ENCODE measurements around the gene SLC24A4.

The SLC24A4 gene

GRCh38 chr14:92473261-92473968 lies 150.4 kb downstream of the SLC24A4 start:
- DNase-seq (ENCODE audit: low read depth in 1 of 2, low spot score in 1 of 2), result no peak

GRCh38 chr14:92473969-92474535 lies 151.1 kb downstream of the SLC24A4 start:
- DNase-seq (ENCODE audit: low read depth in 1 of 2, low spot score in 1 of 2), result no peak

GRCh38 chr14:92475037-92475436 lies 152.1 kb downstream of the SLC24A4 start:
- DNase-seq (ENCODE audit: low read depth in 1 of 2, low spot score in 1 of 2), result no peak

- no peak for DNase-seq (ENCODE audit: low read depth in 1 of 2, low spot score in 1 of 2)
These were observed 152.7 kb downstream of the SLC24A4 start for GRCh38 chr14:92475451-92476187.

GRCh38 chr14:92480856-92481255 lies 157.9 kb downstream of the SLC24A4 start:
- no peak for DNase-seq (ENCODE audit: low read depth in 1 of 2, low spot score in 1 of 2)

- no peak for DNase-seq (ENCODE audit: low read depth in 1 of 2, low spot score in 1 of 2)
These were observed 158.4 kb downstream of the SLC24A4 start for GRCh38 chr14:92481386-92481785.

GRCh38 chr14:92481811-92482555 lies 159.0 kb downstream of the SLC24A4 start:
- DNase-seq (ENCODE audit: low read depth in 1 of 2, low spot score in 1 of 2), result no peak

- no peak for DNase-seq (ENCODE audit: low read depth in 1 of 2, low spot score in 1 of 2)
These were observed 159.8 kb downstream of the SLC24A4 start for GRCh38 chr14:92482621-92483319.

GRCh38 chr14:92484132-92484823 lies 161.3 kb downstream of the SLC24A4 start:
- no peak for DNase-seq (ENCODE audit: low read depth in 1 of 2, low spot score in 1 of 2)

GRCh38 chr14:92486881-92487280 lies 163.9 kb downstream of the SLC24A4 start:
- no peak for DNase-seq (ENCODE audit: low read depth in 1 of 2, low spot score in 1 of 2)

GRCh38 chr14:92487513-92488133 lies 164.7 kb downstream of the SLC24A4 start:
- DNase-seq (ENCODE audit: low read depth in 1 of 2, low spot score in 1 of 2), result no peak

GRCh38 chr14:92489394-92490238 lies 166.7 kb downstream of the SLC24A4 start:
- no peak for DNase-seq (ENCODE audit: low read depth in 1 of 2, low spot score in 1 of 2)

GRCh38 chr14:92490239-92490959 lies 167.4 kb downstream of the SLC24A4 start:
- DNase-seq (ENCODE audit: low read depth in 1 of 2, low spot score in 1 of 2), result no peak

- DNase-seq (ENCODE audit: low read depth in 1 of 2, low spot score in 1 of 2), result no peak
These were observed 168.8 kb downstream of the SLC24A4 start for GRCh38 chr14:92491782-92492181.

- DNase-seq (ENCODE audit: low read depth in 1 of 2, low spot score in 1 of 2), result no peak
These were observed 169.3 kb downstream of the SLC24A4 start for GRCh38 chr14:92492258-92492657.

- no peak for DNase-seq (ENCODE audit: low read depth in 1 of 2, low spot score in 1 of 2)
These were observed 170.1 kb downstream of the SLC24A4 start for GRCh38 chr14:92493024-92493423.

- DNase-seq (ENCODE audit: low read depth in 1 of 2, low spot score in 1 of 2), result no peak
These were observed 170.5 kb downstream of the SLC24A4 start for GRCh38 chr14:92493492-92493891.

GRCh38 chr14:92494512-92494911 lies 171.5 kb downstream of the SLC24A4 start:
- DNase-seq (ENCODE audit: low read depth in 1 of 2, low spot score in 1 of 2), result no peak

All from activated CD4-positive, alpha-beta T cell treated with anti-CD3 and anti-CD28 coated beads, Interleukin-2, amount 50 U/mL, for 24 hours (primary cell).